RWPE1 (cell line): ENCODE data around the gene ERC2.

Experiments used
- CTCF ChIA-PET: fragments of 350-600 bp; sonication (Branson Sonifier 250); formaldehyde crosslinking; extraction: SDS; loops from one replicate; lab custom pipeline; 2021; lab: Yijun Ruan, JAX
- POLR2A ChIA-PET: fragments of 400-600 bp; formaldehyde crosslinking; extraction: SDS; loops from one replicate; lab custom pipeline; 2020; ENCODE audit warnings: antibody characterized with exemption; ENCODE audit not compliant: low non-redundant PET; lab: Yijun Ruan, JAX
- DNase-seq: peaks from one replicate; pipeline ENCODE4 v3.0.0; 2012; ENCODE audit warnings: low spot score
- H3K27ac ChIP-seq: fragments of 450-650 bp; 2 replicates; pipeline ENCODE4 v1.5.1; 2017
- CTCF ChIP-seq: fragments of 450-650 bp; conservative IDR thresholded peaks from 2 replicates; pipeline ENCODE4 v1.5.1; 2017; ENCODE audit warnings: low read depth, mild to moderate bottlenecking

The ERC2 gene

GRCh38 chr3:56339671-56340070 is 128.6 kb downstream of the ERC2 start:
- ChIA-PET POLR2A (no interaction called here), CTCF (interaction anchor here (0.6 to 1.7 kb wide), 3 partner anchors 17 to 115 kb away, joined by 3 to 10 read pairs (median 3); no protein-coding TSS in a partner anchor)
- no peak overlapping the region for H3K27ac ChIP-seq
- no peak for TF ChIP-seq CTCF
- no peak for DNase-seq

GRCh38 chr3:56339244-56339643 is 129.0 kb downstream of the ERC2 start:
- ChIA-PET CTCF (interaction anchor here (1.1 kb wide), 1 partner anchor 115 kb away, joined by 3 read pairs; no protein-coding TSS in a partner anchor), POLR2A (no interaction called here)
- H3K27ac ChIP-seq = no peak overlapping the region
- TF ChIP-seq CTCF = no peak
- DNase-seq = no peak

- POLR2A ChIA-PET = no interaction called here
- no peak overlapping the region for H3K27ac ChIP-seq
- CTCF ChIA-PET = no interaction called here
- no peak for DNase-seq
- no peak for TF ChIP-seq CTCF
Measured at GRCh38 chr3:56336023-56336422, 132.2 kb downstream of the ERC2 start.

- TF ChIP-seq CTCF = no peak
- no peak for DNase-seq
- ChIA-PET CTCF (no interaction called here), POLR2A (no interaction called here)
- no peak overlapping the region for H3K27ac ChIP-seq
Measured at GRCh38 chr3:56324473-56324872, 143.8 kb downstream of the ERC2 start.

GRCh38 chr3:56323986-56324420 is 144.3 kb downstream of the ERC2 start:
- no peak overlapping the region for H3K27ac ChIP-seq
- peak; percentile 8 for DNase-seq
- ChIA-PET POLR2A (no interaction called here), CTCF (no interaction called here)
- TF ChIP-seq CTCF = no peak

GRCh38 chr3:56322862-56323261 is 145.4 kb downstream of the ERC2 start:
- no peak for TF ChIP-seq CTCF
- CTCF ChIA-PET = no interaction called here
- no peak overlapping the region for H3K27ac ChIP-seq
- POLR2A ChIA-PET = no interaction called here
- no peak for DNase-seq
